Hindlimb muscle (tissue), 1 donor: ENCODE data around the gene PGGHG. TPM values are rescaled to one million over a fixed set of nuclear protein-coding genes. Genes with fewer than 3 reads are reported as not detected.

Experiments
- DNase-seq: peaks from one replicate; pipeline ENCODE4 v3.0.0-alpha.2; 2013
- polyA plus RNA-seq: library from polyadenylated mRNA; unstranded; fragments of 120-200 nt; gene quantifications from one replicate; pipeline ENCODE4 v1.2.1, GENCODE V29; 2013; ENCODE audit not compliant: insufficient read length

The PGGHG gene
- polyA plus RNA-seq, 1 donor: 15.6 TPM

DNA sequence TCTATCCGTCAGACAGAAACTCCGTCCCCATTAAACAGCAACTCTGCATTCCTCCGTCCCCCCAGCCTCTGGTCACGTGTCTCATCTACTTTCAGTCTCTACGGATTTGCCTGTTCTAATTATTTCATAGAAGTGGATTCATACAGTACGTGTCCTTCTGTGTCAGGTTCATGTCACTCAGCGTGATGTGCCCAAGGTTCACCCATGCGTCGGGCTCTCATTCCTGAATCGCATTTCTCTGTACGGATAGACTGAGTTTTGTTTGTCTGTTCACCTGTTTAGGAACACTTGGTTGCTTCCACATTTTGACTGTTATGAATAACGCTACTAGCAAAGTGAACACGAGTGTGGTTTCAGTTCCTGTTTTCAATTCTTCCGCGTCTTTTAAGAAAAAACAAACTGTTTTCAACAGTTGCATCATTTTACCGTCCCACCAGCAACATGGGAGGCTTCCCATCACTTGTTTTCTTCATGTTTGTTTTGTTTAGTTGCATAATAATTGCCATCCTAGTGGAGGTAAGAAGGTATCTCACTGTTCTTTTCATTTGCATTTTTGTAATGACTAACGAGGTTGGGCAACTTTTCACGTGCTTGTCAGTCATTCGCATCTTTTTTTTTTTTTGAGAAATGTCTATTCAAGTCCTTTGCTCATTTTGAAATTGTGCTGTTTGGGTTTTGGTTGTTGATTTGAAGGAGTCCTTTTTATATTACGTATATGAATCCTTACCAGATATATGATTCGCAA is 19.6 kb upstream of the PGGHG start:
- peak; percentile 24 for DNase-seq

DNA sequence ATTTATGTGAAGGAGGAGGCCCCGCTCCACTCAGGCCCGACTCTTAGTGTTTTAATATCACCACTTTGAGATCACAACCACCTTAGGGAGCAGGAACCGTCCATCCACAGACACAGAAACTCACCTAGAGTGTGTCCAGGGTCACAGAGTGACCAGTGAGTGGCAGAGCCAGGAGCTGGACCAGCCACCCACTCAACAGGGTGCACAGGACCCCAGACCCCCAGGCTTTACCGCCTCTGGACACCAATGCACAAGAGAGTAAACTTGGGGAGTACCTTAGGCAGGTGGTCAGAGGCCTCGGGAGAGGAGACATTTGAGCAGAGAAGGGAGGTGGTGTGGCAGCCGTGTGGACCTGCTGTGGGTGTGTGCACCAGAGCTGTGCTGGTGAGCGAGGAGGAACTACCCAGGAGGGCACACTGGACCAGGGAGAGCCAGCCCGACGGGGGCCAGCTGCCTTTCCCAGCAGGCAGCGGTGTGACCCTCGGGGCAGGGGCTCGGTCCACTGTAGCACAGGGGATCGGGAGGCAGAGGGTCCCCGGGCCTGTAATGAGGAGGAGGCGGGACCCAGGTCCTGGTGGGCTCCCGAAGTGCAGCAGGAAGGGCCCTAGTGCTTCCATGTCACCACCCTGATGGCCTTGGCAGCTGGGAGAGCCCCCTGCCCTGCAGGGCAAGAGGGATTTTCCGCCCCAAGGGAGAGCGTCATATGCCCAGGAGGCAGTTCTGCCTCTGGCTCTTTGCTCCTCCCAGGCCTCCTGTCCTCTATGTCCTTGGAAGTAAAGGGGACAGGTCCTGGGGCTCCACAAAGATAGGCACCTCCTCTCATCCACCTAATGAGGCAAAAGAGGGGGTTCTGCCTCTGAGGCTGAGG is 18.2 kb upstream of the PGGHG start:
- no peak for DNase-seq

DNA sequence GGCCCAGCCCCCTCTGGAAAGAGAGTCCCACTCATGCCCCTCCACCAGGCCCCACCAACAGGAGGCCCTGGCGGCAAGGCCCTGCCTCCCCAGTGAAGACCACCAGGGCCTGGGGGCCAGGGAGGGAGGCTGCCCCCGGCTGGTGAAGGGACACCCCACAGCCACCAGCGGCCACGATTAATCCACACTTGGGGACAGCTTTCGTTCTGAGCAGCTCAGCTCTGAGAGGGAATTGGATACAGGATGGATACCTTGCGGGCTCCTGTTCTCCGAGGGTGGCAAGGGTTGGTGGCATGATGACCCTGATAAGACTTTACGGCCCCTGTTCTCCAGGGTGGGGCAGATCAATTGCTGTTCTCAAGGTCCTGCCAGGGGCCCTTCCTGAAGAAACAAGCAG is 17.6 kb upstream of the PGGHG start:
- no peak for DNase-seq

DNA sequence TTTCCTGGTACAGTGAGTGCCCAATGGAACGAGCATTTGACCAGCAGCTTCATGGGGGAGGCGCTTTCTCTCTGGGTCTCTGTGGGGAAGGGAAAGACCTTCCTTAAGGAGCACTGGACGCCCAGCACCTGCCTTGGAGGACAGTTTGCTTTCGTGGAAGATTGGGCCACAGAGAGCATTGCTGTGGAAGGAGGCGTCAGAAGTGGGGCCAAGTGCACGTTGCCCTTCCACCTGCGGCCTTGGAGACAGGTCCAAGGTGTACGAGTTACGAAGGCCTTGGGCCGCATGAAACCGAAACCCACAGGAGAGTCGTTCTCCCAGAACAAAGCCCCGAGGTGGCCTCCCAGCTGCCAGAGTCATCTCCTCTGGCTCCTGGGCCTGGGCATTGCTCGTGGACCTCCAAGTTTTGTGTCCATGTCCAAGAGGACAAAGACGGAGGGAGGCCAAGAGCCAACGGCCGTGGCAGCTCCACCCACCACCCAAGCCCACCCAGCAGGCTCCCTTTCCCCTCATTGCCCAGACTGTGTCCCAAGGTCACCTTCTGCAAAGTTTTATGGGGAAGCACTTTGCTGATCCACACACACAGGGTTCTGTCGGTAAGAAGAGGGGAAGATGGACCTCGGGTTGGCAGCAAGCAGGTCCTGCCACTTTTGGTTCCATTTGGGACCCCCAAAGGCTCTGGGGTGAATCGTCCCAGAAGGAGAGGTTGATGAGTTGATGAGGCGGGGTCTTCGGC is 16.6 kb upstream of the PGGHG start:
- DNase-seq: no peak

DNA sequence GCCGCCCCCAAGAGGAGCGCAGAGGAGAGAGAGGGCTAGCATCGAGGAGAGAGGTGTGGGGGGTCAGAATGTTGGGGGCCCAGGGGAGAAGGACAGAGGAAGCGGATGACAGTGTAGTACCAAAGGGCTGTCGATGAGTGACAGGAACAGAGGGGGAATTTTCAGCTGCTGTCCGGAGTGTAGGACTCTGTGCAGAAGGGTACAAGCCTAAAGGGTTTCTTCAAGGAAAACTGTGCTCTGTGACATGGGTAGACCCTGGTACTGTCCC is 16.1 kb upstream of the PGGHG start:
- DNase-seq: no peak

DNA sequence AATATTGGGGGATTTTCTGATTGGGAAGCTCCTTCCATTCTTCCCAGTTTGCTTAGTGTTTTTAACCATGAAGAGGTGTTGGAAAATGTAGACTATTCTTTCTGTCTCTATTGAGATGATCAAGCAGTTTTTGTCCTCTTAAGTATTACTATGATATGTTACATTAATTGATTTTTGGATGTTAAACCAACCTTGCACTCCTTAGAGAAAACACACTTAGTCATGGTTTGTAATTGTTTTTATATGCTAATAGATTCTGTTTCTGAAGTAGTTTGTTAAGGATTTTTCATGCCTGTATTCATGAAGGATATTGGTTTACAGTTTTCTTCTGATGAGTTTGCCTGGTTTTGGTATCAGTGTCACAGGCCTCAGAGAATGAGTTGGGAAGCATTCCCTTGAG is 12.7 kb upstream of the PGGHG start:
- no peak for DNase-seq

DNA sequence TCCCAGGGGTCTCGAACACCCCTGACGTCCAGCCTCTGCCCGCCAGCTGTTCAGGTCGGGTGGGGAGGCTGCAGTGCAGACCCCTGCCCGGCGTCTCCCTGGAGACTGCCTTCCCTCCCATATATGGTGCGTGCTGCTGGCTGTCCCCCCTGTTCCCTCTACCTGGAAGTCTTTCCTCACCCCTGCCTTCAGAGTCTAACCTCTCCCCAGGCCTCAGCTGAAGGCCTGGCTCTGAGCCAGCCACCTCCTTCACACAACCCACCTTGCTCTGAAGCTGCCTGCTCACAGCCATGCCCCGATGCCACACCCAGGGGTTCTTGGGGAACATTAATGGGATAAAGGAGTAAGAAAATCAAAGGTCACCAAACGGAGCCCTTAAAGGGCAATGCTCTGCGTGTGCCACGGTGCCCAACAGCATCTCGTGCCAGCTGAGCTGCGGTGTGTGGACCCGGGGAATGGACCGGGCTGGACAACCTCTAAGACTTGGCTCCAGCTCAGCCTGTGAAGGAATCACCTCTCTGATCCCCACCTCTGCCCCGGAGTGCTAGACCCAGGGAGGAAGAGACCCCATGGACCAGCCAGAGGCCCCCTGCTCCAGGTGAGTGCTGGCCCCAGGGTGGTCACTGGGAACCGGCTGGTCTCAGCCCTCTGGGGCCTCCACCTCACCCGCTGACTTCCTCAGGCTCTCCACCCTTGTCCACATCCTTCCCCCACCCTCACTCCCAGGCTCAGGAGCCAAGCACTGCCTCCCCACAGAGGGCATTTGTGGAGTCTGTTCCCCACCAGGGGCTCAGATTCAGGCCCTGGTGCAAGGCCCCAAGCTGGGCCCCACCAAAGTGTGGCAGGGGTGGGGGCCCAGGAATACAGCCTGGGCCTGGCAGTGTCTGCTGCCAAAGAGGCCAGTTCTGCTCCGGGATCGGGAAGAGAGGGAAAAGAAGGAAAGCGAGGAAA is 10.7 kb upstream of the PGGHG start, which contains the start of gene NLRP6:
Gene NLRP6 (plus strand): TSS at position 407 of the 951 bp plus-strand sequence. CDS start 163 bp downstream, at position 570.
- DNase-seq: no peak

DNA sequence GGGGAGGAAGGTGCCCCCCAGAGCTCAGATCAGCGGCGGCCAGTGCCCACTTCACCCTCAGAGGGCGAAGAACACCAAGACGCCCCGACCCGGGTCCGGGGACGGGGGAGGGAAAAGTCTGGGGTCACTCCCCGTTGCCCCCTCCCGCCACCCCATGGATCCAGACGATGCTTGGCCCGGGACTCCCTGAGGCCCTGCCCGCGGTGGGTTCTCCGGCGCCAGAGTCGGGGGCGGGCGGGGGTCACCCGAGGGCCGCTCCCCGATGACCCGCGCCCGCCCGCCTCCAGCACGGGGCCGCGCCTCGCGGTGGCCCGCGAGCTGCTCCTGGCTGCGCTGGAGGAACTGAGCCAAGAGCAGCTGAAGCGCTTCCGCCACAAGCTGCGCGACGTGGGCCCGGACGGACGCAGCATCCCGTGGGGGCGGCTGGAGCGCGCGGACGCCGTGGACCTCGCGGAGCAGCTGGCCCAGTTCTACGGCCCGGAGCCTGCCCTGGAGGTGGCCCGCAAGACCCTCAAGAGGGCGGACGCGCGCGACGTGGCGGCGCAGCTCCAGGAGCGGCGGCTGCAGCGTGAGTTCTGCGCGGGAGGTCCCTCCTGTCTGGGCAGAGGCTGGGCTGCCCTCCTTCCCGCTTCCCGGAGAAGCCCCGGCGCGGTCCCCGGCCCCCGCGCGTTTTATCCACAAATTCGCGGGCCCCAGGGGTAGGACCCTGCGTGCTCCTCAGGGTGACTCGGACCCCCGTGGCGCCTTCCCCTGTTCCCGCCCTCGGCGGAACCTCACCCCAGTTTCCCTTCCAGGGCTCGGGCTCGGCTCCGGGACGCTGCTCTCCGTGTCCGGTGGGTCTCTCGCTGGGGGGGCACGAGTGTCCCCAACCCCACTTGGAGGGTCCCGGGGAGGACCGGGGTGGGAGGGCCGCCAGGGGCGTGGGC is 9.6 kb upstream of the PGGHG start:
- DNase-seq: no peak

DNA sequence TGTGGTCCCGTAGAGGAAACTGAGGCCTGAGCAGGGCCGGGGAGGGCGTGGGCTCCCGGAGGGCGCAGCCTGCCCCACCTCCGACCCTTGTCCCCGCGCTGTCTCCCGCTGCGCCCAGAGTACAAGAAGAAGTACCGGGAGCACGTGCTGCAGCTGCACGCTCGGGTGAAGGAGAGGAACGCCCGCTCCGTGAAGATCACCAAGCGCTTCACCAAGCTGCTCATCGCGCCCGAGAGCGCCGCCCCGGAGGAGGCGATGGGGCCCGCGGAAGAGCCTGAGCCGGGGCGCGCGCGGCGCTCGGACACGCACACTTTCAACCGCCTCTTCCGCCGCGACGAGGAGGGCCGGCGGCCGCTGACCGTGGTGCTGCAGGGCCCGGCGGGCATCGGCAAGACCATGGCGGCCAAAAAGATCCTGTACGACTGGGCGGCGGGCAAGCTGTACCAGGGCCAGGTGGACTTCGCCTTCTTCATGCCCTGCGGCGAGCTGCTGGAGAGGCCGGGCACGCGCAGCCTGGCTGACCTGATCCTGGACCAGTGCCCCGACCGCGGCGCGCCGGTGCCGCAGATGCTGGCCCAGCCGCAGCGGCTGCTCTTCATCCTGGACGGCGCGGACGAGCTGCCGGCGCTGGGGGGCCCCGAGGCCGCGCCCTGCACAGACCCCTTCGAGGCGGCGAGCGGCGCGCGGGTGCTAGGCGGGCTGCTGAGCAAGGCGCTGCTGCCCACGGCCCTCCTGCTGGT is 8.8 kb upstream of the PGGHG start:
- no peak for DNase-seq

DNA sequence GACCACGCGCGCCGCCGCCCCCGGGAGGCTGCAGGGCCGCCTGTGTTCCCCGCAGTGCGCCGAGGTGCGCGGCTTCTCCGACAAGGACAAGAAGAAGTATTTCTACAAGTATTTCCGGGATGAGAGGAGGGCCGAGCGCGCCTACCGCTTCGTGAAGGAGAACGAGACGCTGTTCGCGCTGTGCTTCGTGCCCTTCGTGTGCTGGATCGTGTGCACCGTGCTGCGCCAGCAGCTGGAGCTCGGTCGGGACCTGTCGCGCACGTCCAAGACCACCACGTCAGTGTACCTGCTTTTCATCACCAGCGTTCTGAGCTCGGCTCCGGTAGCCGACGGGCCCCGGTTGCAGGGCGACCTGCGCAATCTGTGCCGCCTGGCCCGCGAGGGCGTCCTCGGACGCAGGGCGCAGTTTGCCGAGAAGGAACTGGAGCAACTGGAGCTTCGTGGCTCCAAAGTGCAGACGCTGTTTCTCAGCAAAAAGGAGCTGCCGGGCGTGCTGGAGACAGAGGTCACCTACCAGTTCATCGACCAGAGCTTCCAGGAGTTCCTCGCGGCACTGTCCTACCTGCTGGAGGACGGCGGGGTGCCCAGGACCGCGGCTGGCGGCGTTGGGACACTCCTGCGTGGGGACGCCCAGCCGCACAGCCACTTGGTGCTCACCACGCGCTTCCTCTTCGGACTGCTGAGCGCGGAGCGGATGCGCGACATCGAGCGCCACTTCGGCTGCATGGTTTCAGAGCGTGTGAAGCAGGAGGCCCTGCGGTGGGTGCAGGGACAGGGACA is 8.0 kb upstream of the PGGHG start:
- no peak for DNase-seq

DNA sequence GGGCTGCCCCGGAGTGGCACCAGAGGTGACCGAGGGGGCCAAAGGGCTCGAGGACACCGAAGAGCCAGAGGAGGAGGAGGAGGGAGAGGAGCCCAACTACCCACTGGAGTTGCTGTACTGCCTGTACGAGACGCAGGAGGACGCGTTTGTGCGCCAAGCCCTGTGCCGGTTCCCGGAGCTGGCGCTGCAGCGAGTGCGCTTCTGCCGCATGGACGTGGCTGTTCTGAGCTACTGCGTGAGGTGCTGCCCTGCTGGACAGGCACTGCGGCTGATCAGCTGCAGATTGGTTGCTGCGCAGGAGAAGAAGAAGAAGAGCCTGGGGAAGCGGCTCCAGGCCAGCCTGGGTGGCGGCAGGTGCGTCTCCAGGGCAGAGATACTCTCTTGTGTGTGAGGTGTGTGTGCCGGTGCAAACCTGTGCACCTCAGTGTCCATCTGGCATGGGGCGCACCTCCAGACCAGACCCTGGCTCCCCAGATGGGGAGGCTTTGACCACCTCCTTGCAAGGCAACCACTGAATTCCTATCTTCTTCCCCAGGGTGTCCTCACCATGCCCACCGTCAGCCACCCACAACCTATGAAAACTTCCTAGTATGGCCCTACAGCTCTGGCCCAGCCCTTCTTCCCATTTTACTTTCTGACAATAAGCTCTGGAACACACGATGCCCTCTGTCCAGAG is 7.3 kb upstream of the PGGHG start:
- DNase-seq: no peak

DNA sequence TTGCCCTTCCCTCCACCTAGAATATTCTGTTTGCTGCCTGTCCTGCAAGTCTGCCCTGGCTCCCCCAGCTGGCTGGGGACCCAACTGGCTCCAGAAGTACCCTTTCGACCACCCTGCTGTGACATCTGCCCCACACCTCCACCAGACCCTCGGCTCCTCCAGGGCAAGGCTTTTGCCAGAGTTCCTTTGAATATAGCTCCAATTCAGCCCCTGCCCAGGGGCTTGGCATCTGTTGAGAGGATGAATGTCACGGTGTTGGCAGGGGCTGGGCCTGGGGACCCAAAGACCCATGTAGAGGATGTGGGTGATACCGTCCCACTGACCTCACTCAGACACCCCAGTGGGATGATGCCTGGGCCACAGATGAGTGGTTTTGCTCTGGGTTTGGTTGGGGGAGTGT is 6.8 kb upstream of the PGGHG start:
- no peak for DNase-seq

DNA sequence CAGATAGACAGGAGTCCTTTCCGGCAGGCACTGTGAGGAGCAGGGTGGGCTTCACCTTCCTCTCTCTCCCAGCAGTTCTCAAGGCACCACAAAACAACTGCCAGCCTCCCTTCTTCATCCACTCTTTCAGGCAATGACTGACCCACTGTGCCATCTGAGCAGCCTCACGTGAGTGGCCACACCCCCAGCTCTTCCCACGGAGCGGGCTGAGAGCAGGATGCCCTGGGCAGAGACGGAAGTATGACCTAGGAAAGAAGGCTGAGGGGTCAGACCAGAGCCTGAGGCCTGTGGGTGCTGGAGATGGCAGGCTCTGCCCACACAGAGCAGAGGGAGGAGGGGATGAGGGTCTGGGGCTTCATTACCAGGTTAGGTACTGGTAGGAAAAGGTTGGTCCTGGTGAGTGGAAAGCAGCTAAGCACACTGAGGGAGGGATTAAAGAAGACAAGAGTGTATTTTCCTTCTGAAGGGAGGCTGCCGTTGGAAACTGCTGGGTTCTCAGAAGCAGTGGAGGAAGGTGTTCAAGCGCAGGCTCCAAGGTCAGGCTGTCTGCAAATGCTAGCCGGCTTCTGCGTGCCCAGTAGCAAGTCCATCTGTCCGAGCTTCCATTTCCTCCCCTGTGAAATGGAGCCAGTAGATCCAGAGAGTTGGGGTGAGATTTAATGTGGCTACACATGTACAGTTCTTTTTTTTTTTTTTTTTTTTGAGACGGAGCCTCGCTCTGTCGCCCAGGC is 6.1 kb upstream of the PGGHG start:
- DNase-seq: no peak

DNA sequence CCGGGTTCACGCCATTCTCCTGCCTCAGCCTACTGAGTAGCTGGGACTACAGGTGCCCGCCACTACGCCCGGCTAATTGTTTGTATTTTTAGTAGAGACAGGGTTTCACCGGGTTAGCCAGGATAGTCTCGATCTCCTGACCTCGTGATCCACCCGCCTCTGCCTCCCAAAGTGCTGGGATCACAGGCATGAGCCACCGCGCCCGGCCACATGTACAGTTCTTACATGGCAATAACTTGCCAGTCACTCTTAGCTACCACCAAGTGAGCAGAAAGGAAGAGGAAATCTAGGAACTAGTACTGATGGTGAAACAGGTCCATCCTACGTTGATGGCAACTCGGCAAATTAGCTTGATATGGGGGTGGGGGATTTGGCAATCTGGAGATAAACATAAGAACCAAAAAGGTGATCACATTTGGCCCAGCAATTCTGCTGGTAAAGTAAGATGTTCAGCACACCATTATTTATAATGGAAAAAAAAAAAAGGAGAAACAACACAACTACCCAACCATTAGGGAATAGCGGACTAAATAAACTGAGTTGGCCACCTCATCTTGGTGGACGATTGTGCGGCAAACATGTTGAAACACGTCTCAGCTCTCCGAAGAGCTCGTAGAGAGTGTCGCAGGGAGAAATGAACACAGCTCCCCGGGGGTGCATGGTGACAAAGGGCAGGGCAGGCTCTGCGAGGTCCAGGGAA is 5.4 kb upstream of the PGGHG start:
- DNase-seq: no peak

DNA sequence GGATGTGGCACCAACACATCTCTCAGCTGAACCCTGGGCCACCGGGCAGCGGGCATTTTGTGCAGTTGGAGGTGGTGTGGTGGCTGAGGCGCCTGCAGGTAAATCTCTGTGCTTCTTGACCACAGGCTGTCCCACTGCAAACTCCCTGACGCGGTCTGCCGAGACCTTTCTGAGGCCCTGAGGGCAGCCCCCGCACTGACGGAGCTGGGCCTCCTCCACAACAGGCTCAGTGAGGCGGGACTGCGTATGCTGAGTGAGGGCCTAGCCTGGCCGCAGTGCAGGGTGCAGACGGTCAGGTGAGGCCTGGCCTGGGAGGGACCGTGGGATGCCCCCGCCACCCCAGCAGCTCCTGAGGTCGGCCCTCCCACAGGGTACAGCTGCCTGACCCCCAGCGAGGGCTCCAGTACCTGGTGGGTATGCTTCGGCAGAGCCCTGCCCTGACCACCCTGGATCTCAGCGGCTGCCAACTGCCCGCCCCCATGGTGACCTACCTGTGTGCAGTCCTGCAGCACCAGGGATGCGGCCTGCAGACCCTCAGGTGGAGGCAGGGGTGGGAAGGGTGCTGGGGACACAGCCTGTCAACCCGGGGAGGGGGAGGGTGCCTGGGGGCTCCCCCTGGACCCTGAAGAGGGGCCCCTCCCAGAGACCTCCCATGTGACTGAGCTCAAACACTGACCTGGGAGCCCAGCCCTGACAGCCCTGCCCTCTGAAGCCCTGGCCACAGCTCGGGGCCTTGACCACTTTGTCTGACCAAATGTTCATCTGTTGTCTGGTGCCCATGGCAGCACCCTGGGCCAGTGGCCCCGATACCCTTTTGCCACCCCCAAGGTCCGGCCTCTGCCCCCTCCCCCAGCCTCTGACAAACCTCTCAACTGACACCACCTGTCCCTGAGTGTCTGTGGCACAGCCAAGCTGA is 4.6 kb upstream of the PGGHG start:
- no peak for DNase-seq
